Neural progenitor cell (in vitro differentiated cells): ENCODE measurements around the gene IL25.

ENCODE experiments used
- CTCF ChIP-seq: fragments of 200-600 bp; sonication (generic); IDR thresholded peaks from 2 replicates; pipeline ENCODE4 v1.5.1; 2017; ENCODE audit warnings: antibody characterized with exemption, mild to moderate bottlenecking
- EZH2 ChIP-seq: fragments of 200-600 bp; sonication (generic); IDR thresholded peaks from 2 replicates; pipeline ENCODE4 v1.6.1; 2017; ENCODE audit warnings: antibody characterized with exemption, mild to moderate bottlenecking, moderate library complexity

GRCh38 chr14:23324455-23324846, 48.2 kb upstream of the IL25 start:
- no peak for TF ChIP-seq EZH2
- TF ChIP-seq CTCF: no peak
